NCI-H146 (cell line): ENCODE results near the gene SHISA9.

ENCODE experiments used
- DNase-seq: peaks from one replicate; lab custom pipeline; 2025; lab: John Stamatoyannopoulos, UW

SHISA9 gene

GRCh38 chr16:13076878-13077277, 175.5 kb downstream of the SHISA9 start:
- no peak for DNase-seq

GRCh38 chr16:13077816-13078215, 176.4 kb downstream of the SHISA9 start:
- DNase-seq, result peak; percentile 16

GRCh38 chr16:13080531-13080930, 179.1 kb downstream of the SHISA9 start:
- DNase-seq, result no peak

- DNase-seq, result no peak
Measured at GRCh38 chr16:13081825-13082331, 180.5 kb downstream of the SHISA9 start.

GRCh38 chr16:13083681-13084080, 182.3 kb downstream of the SHISA9 start:
- DNase-seq, result no peak

GRCh38 chr16:13084331-13084730, 182.9 kb downstream of the SHISA9 start:
- DNase-seq, result no peak

GRCh38 chr16:13093661-13094060, 192.3 kb downstream of the SHISA9 start:
- DNase-seq, result no peak

- DNase-seq, result no peak
Measured at GRCh38 chr16:13095061-13095460, 193.7 kb downstream of the SHISA9 start.

- no peak for DNase-seq
Measured at GRCh38 chr16:13098536-13098935, 197.1 kb downstream of the SHISA9 start.

- DNase-seq, result no peak
Measured at GRCh38 chr16:13099822-13100221, 198.4 kb downstream of the SHISA9 start.

- DNase-seq, result no peak
Measured at GRCh38 chr16:13100970-13101369, 199.6 kb downstream of the SHISA9 start.

GRCh38 chr16:13101828-13102227, 200.4 kb downstream of the SHISA9 start:
- no peak for DNase-seq

GRCh38 chr16:13102401-13102800, 201.0 kb downstream of the SHISA9 start:
- no peak for DNase-seq

- no peak for DNase-seq
Measured at GRCh38 chr16:13103831-13104530, 202.6 kb downstream of the SHISA9 start.

- no peak for DNase-seq
Measured at GRCh38 chr16:13104772-13105171, 203.4 kb downstream of the SHISA9 start.

GRCh38 chr16:13105427-13105826, 204.0 kb downstream of the SHISA9 start:
- no peak for DNase-seq

- no peak for DNase-seq
Measured at GRCh38 chr16:13106464-13106863, 205.1 kb downstream of the SHISA9 start.

GRCh38 chr16:13108126-13108525, 206.7 kb downstream of the SHISA9 start:
- DNase-seq, result no peak

GRCh38 chr16:13109171-13109570, 207.8 kb downstream of the SHISA9 start:
- DNase-seq, result no peak

GRCh38 chr16:13110124-13110796, 208.9 kb downstream of the SHISA9 start:
- no peak for DNase-seq

GRCh38 chr16:13111747-13112146, 210.3 kb downstream of the SHISA9 start:
- DNase-seq, result no peak

GRCh38 chr16:13113741-13114140, 212.3 kb downstream of the SHISA9 start:
- DNase-seq, result no peak

GRCh38 chr16:13118091-13118490, 216.7 kb downstream of the SHISA9 start:
- DNase-seq, result no peak

- no peak for DNase-seq
Measured at GRCh38 chr16:13120091-13120490, 218.7 kb downstream of the SHISA9 start.
